Testis (tissue), 3 donors: ENCODE data around the gene DIAPH1. TPM values are rescaled to one million over a fixed set of nuclear protein-coding genes. Genes with fewer than 3 reads are reported as not detected.

Experiments used
- DNase-seq: peaks from one replicate; pipeline ENCODE4 v3.0.0-alpha.2; 2019
- H3K27ac ChIP-seq, 2 donors: fragments of 200-600 bp; sonication (generic); one replicate each; pipeline ENCODE4 v1.5.1; 2019
- H3K27me3 ChIP-seq: fragments of 200-600 bp; sonication (generic); one replicate; pipeline ENCODE4 v1.5.1; 2019
- H3K36me3 ChIP-seq: fragments of 200-600 bp; sonication (generic); one replicate; pipeline ENCODE4 v1.5.1; 2017; ENCODE audit warnings: low read depth; ENCODE audit errors: missing control alignments
- H3K4me1 ChIP-seq: fragments of 200-600 bp; sonication (generic); one replicate; pipeline ENCODE4 v1.5.1; 2019
- H3K4me3 ChIP-seq, 2 donors: fragments of 200-600 bp; sonication (generic); one replicate each; pipeline ENCODE4 v1.5.1; 2017 to 2019
- H3K9me3 ChIP-seq: fragments of 200-600 bp; sonication (generic); one replicate; pipeline ENCODE4 v1.5.1; 2017
- POLR2A ChIP-seq: fragments of 450-650 bp; IDR thresholded peaks from one replicate; pipeline ENCODE4 v1.6.1; 2017; ENCODE audit warnings: antibody characterized with exemption, mild to moderate bottlenecking, moderate library complexity
- WGBS, 2 donors: methylation state at CpG; one replicate each; pipeline ENCODE4 v1.1.5; 2018; 5-methylcytosine and 5-hydroxymethylcytosine counted together
- intact Hi-C: fragments of 100-400 bp; cut with DNase I; formaldehyde crosslinking; loops from one replicate; pipeline ENCODE4 v1.15.1; 2023; ENCODE audit warnings: low total_unique reads
- polyA plus RNA-seq: library from polyadenylated mRNA; stranded (reverse); fragments of 350-450 nt; fragmentation: Illumina TruSeq; extraction: RNeasy Lipid Tissue Mini Kit (QIAGEN cat#74804); gene quantifications from one replicate; pipeline ENCODE4 v1.2.3, GENCODE V29; 2014; ENCODE audit warnings: low read depth, low replicate concordance; ENCODE audit not compliant: insufficient read depth
- total RNA-seq, 2 donors: library from RNA; depleted of rRNA; stranded (reverse); fragments of >200 nt; gene quantifications; one replicate each; pipeline ENCODE4 v1.2.3, GENCODE V29; 2016
- TF ChIP-seq, protein P1 (sequence below), 3 experiments: fragments of 450-650 bp in 2 of 3; fragments of 200-600 bp in 1 of 3; sonication (generic) in 1 of 3; IDR thresholded peaks; one replicate each; pipeline ENCODE4 v1.5.1; 2016 to 2019; ENCODE audit warnings: antibody characterized with exemption in 3 of 3, mild to moderate bottlenecking in 2 of 3, moderate library complexity in 1 of 3

The DIAPH1 gene
- total and polyA plus RNA-seq, 3 donors from 2014 or later, result 53.7 to 77.5 (median 58.2) TPM

- intact Hi-C loops, result no loop called here
- 1% methylated on average over 33 to 36 of the region's 36 CpGs for WGBS, 2 donors
- peak overlapping the region; percentile 83 to 89 for H3K4me3 ChIP-seq
- H3K27me3 ChIP-seq, result no peaks in the 10 kb centered on the region
- no peaks in the 10 kb centered on the region for H3K4me1 ChIP-seq
- H3K27ac ChIP-seq, result peak overlapping the region; percentile 64 to 86
- no peaks in the 10 kb centered on the region for H3K36me3 ChIP-seq
- TF ChIP-seq, protein P1, sequence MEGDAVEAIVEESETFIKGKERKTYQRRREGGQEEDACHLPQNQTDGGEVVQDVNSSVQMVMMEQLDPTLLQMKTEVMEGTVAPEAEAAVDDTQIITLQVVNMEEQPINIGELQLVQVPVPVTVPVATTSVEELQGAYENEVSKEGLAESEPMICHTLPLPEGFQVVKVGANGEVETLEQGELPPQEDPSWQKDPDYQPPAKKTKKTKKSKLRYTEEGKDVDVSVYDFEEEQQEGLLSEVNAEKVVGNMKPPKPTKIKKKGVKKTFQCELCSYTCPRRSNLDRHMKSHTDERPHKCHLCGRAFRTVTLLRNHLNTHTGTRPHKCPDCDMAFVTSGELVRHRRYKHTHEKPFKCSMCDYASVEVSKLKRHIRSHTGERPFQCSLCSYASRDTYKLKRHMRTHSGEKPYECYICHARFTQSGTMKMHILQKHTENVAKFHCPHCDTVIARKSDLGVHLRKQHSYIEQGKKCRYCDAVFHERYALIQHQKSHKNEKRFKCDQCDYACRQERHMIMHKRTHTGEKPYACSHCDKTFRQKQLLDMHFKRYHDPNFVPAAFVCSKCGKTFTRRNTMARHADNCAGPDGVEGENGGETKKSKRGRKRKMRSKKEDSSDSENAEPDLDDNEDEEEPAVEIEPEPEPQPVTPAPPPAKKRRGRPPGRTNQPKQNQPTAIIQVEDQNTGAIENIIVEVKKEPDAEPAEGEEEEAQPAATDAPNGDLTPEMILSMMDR (IDR thresholded peaks at IDR 0.05), result no peak
- TF ChIP-seq POLR2A, result no peak
- peak; percentile 47 for DNase-seq
- no peaks in the 10 kb centered on the region for H3K9me3 ChIP-seq
Observed at GRCh38 chr5:141618030-141618803, 583 bp downstream of the DIAPH1 start.

DNA sequence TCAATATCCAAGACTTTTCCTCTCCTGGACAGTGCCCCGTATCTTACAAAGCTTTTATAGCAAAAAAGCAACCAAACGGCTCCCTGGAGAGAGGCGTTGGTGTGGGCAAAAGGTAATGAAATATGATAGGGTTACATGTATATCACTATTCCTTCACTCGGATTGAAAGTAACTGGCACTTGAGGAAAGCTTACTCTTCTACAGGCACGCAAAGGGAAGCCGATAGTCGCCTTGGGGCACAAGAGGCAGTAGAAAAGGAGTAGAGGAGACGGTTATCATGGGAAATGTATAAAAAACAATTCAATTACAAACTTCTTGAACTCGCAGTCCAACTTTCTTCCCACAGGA is 1.1 kb downstream of the DIAPH1 start:
- no peaks in the 10 kb centered on the region for H3K4me1 ChIP-seq
- no peaks in the 10 kb centered on the region for H3K9me3 ChIP-seq
- peak overlapping the region; percentile 83 to 89 for H3K4me3 ChIP-seq
- no peak for DNase-seq
- H3K27ac ChIP-seq, result peak overlapping the region; percentile 64 to 86
- H3K36me3 ChIP-seq, result no peaks in the 10 kb centered on the region
- WGBS, 2 donors, result 8 to 20% methylated on average over 9 of the region's 9 CpGs
- H3K27me3 ChIP-seq, result no peaks in the 10 kb centered on the region
- intact Hi-C loops, result no loop called here
- no peak for TF ChIP-seq POLR2A
- TF ChIP-seq, protein P1 (IDR thresholded peaks at IDR 0.05), result no peak

DNA sequence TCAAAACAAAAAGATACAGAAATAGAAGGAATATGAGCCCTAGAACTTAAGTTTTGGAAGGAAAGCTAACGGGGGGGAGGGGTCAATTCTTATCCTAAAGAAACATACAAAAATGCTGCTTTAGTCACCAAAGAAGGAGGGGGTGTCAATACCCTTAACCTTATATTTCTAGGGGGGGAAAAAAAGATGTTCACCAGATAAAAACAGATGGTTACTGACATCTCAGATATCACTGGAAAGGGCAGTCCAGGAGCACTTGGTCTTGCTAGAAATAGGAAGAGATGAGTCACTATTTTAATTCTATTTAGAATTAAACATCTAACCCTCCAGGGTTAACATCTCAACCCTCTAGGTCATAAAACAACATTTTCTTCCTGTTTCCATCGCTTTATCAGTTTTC is 1.7 kb downstream of the DIAPH1 start:
- Histone ChIP-seq H3K27me3 (no peaks in the 10 kb centered on the region), H3K36me3 (no peaks in the 10 kb centered on the region), H3K27ac (peak overlapping the region in 1 of 2 donors; percentile 86), H3K4me1 (no peaks in the 10 kb centered on the region), H3K4me3 (peak overlapping the region in 1 of 2 donors; percentile 89), H3K9me3 (no peaks in the 10 kb centered on the region)
- DNase-seq, result no peak
- no peak for TF ChIP-seq POLR2A
- TF ChIP-seq, protein P1 (IDR thresholded peaks at IDR 0.05), result no peak
- intact Hi-C loops, result no loop called here
- WGBS, 2 donors, result 27 to 64% methylated on average over 2 of the region's 2 CpGs

- no peak for DNase-seq
- WGBS, 2 donors, result 58 to 80% methylated on average over 9 of the region's 9 CpGs
- H3K27me3 ChIP-seq, result no peaks in the 10 kb centered on the region
- TF ChIP-seq, protein P1 (IDR thresholded peaks at IDR 0.05), result no peak
- TF ChIP-seq POLR2A, result no peak
- no peaks in the 10 kb centered on the region for H3K4me1 ChIP-seq
- H3K9me3 ChIP-seq, result no peaks in the 10 kb centered on the region
- H3K4me3 ChIP-seq, result no peak overlapping the region
- no peak overlapping the region for H3K27ac ChIP-seq
- intact Hi-C loops, result no loop called here
- H3K36me3 ChIP-seq, result no peaks in the 10 kb centered on the region
Observed at GRCh38 chr5:141615991-141616720, 2.6 kb downstream of the DIAPH1 start.
